ENCODE data around the gene TNFSF15.
"Not testable (repeated sequence)": the region's sequence is repeated elsewhere in the genome, so short reads cannot be mapped to it uniquely, and the experiment has no call there.

The TNFSF15 gene

GRCh38 chr9:114735139-114735538 is 70.7 kb downstream of the TNFSF15 start:
- DNase-seq, result not testable (repeated sequence)
- intact Hi-C loops (cut with DNase I), result loop anchor here (5.0 kb wide), 1 partner anchor 172 kb away; no protein-coding TSS in a partner anchor
